ENCODE results near the gene KCNB1. TPM values are rescaled to one million over a fixed set of nuclear protein-coding genes. Genes with fewer than 3 reads are reported as not detected.

KCNB1 gene
- total RNA-seq, 3 donors from 2014 or later = 0.05 TPM; not detected in 1

Other genes with a start within 250 kb of the KCNB1 start
- 10 to 100 TPM; 52.5 to 69.2 (median 56.4) TPM for gene ZNFX1, start 204.6 kb downstream of the KCNB1 start, total RNA-seq
- gene PTGIS, start 85.5 kb upstream of the KCNB1 start, total RNA-seq = 1 to 10 TPM; 1.6 to 2.4 (median 2.1) TPM
- gene B4GALT5, start 231.2 kb upstream of the KCNB1 start, total RNA-seq = 10 to 100 TPM; 41.6 to 51.9 (median 44.5) TPM